Endothelial cell of umbilical vein (primary cell): ENCODE data around the gene NUDT8. TPM values are rescaled to one million over a fixed set of nuclear protein-coding genes. Genes with fewer than 3 reads are reported as not detected.

Experiments
- BruUV-seq: library from RNA; stranded (reverse); fragments of 400-500 nt; replicated peaks from 2 replicates; lab custom pipeline; 2021; lab: Mats Ljungman, UMichigan
- CTCF ChIA-PET: fragments of 300-600, 350-600 bp; sonication (Branson Sonifier 250); formaldehyde crosslinking; loops from one replicate; lab custom pipeline; 2021; ENCODE audit warnings: antibody characterized with exemption, inconsistent platforms; lab: Charles Lee
- POLR2A ChIA-PET: fragments of 300-600, 350-600 bp; sonication (Branson Sonifier 250); formaldehyde crosslinking; loops from one replicate; lab custom pipeline; 2021; ENCODE audit warnings: antibody characterized with exemption, inconsistent platforms; lab: Charles Lee
- DNase-seq: peaks from one replicate; pipeline ENCODE4 v3.0.0-alpha.2; 2011; ENCODE audit warnings: low read depth, low spot score
- FAIRE-seq: peaks from 2 replicates; lab custom pipeline; 2011; peaks lifted over from hg19 to GRCh38; lab: Jason Lieb, UNC
- H2AFZ ChIP-seq: 2 replicates; pipeline ENCODE4 v1.6.0; 2012; ENCODE audit warnings: low read depth, low read length, control low read depth, inconsistent platforms
- H3K27ac ChIP-seq: 2 replicates; pipeline ENCODE4 v1.5.1; 2011; ENCODE audit warnings: low read depth, mild to moderate bottlenecking, control low read depth, low read length, moderate library complexity; ENCODE audit not compliant: insufficient read depth
- H3K27me3 ChIP-seq, 2 experiments: 2 replicates each; pipeline versions ENCODE4 v1.6.0 to v1.6.1; 2011; ENCODE audit warnings: low read length in 2 of 2, mixed read lengths in 1 of 2; ENCODE audit not compliant: control insufficient read depth in 2 of 2, insufficient read depth in 2 of 2
- H3K36me3 ChIP-seq, 2 experiments: 2 replicates in 1 of 2; 3 replicates in 1 of 2; pipeline ENCODE4 v1.5.1; 2011; ENCODE audit warnings: low read length in 2 of 2, mild to moderate bottlenecking in 1 of 2, moderate library complexity in 1 of 2; ENCODE audit not compliant: control insufficient read depth in 2 of 2, insufficient read depth in 2 of 2; ENCODE audit errors: extremely low read depth in 1 of 2
- H3K4me1 ChIP-seq: 3 replicates; pipeline ENCODE4 v1.5.1; 2011; ENCODE audit warnings: mild to moderate bottlenecking, low read length; ENCODE audit not compliant: control insufficient read depth, insufficient read depth; ENCODE audit errors: extremely low read depth
- H3K4me2 ChIP-seq: 2 replicates; pipeline ENCODE4 v1.6.1; 2011; ENCODE audit warnings: low read length, control low read depth, mixed read lengths; ENCODE audit not compliant: insufficient read depth
- H3K4me3 ChIP-seq, 3 experiments: fragments of 200-600 bp in 1 of 3; sonication (generic), shearing (Covaris generic) in 1 of 3; replicated peaks in 1 of 3; 2 replicates each; pipeline ENCODE4 v1.5.1; 2011 to 2016; ENCODE audit warnings: control low read depth in 3 of 3, low read length in 3 of 3, mild to moderate bottlenecking in 2 of 3, inconsistent platforms in 1 of 3, low read depth in 1 of 3, moderate library complexity in 1 of 3; ENCODE audit not compliant: insufficient read depth in 1 of 3
- H3K79me2 ChIP-seq: 2 replicates; pipeline ENCODE4 v1.6.0; 2012; ENCODE audit warnings: low read length, inconsistent platforms; ENCODE audit not compliant: control insufficient read depth, insufficient read depth
- H3K9ac ChIP-seq: replicated peaks from 2 replicates; pipeline ENCODE3; 2011; ENCODE audit warnings: low read length, control low read depth; ENCODE audit not compliant: insufficient read depth; ENCODE audit errors: extremely low read depth
- H3K9me1 ChIP-seq: replicated peaks from 3 replicates; pipeline ENCODE4 v1.6.0; 2011; ENCODE audit warnings: mild to moderate bottlenecking, low read length; ENCODE audit not compliant: control insufficient read depth, insufficient read depth; ENCODE audit errors: extremely low read depth
- H3K9me3 ChIP-seq: replicated peaks from 2 replicates; pipeline ENCODE4 v1.5.1; 2012; ENCODE audit warnings: low read length, inconsistent platforms; ENCODE audit not compliant: control insufficient read depth, insufficient read depth
- H4K20me1 ChIP-seq: replicated peaks from 2 replicates; pipeline ENCODE3; 2011; ENCODE audit warnings: mild to moderate bottlenecking, low read length; ENCODE audit not compliant: control insufficient read depth, insufficient read depth; ENCODE audit errors: extremely low read depth
- EZH2 ChIP-seq: IDR thresholded peaks from 2 replicates; pipeline ENCODE4 v1.6.1; 2012; ENCODE audit warnings: borderline replicate concordance, low read depth, mild to moderate bottlenecking, moderate library complexity, low read length, inconsistent platforms; ENCODE audit not compliant: severe bottlenecking
- FOS ChIP-seq: IDR thresholded peaks from 2 replicates; pipeline ENCODE4 v1.6.1; 2011; ENCODE audit warnings: mild to moderate bottlenecking, low read length, moderate library complexity, borderline replicate concordance; ENCODE audit not compliant: insufficient read depth
- GATA2 ChIP-seq: IDR thresholded peaks from 2 replicates; pipeline ENCODE4 v1.7.0; 2011; ENCODE audit warnings: low read depth, mild to moderate bottlenecking, moderate library complexity, mixed read lengths, low read length; ENCODE audit not compliant: insufficient read length, insufficient read depth
- JUN ChIP-seq: IDR thresholded peaks from 2 replicates; pipeline ENCODE4 v1.6.1; 2011; ENCODE audit warnings: borderline replicate concordance, low read depth; ENCODE audit not compliant: insufficient read length, insufficient read depth
- MYC ChIP-seq: IDR thresholded peaks from one replicate; pipeline ENCODE4 v1.6.1; 2011; ENCODE audit warnings: mild to moderate bottlenecking, low read depth, low read length
- POLR2A ChIP-seq: IDR thresholded peaks from 2 replicates; pipeline ENCODE4 v1.6.1; 2012; ENCODE audit warnings: low read depth, mild to moderate bottlenecking, control low read depth, low read length
- POLR2AphosphoS5 ChIP-seq: IDR thresholded peaks from 2 replicates; pipeline ENCODE4 v1.6.1; 2012; ENCODE audit warnings: low read depth, mild to moderate bottlenecking, control low read depth, low read length, moderate library complexity; ENCODE audit not compliant: insufficient read depth
- dilution Hi-C: fragments of 300-500 bp; cut with MboI; formaldehyde crosslinking; loops from one replicate; pipeline ENCODE4 v1.15.0; 2019; ENCODE audit warnings: low sequenced_read_pairs; ENCODE audit not compliant: extremely low pct_ligation_motif_present
- intact Hi-C: fragments of 100-400 bp; cut with micrococcal nuclease; formaldehyde crosslinking; loops from one replicate; pipeline ENCODE4 v1.10.0; 2022
- polyA plus RNA-seq, 4 experiments: library from polyadenylated mRNA; depleted of rRNA in 3 of 4; stranded (reverse) in 3 of 4; unstranded in 1 of 4; fragments of >200 nt; gene quantifications; 2 replicates each; pipeline versions ENCODE4 v1.2.1 to v1.2.3, GENCODE V29; 2011 to 2012; ENCODE audit warnings: missing spikeins in 1 of 4
- total RNA-seq: library from RNA; stranded (reverse); gene quantifications from 2 replicates; pipeline ENCODE4 v1.2.3, GENCODE V29; 2021
- TF ChIP-seq, protein P1 (sequence below), 2 donors: IDR thresholded peaks; 1 replicate in 1 of 2; 2 replicates in 1 of 2; pipeline ENCODE4 v1.5.1; 2011; ENCODE audit warnings: low read length in 2 of 2, mild to moderate bottlenecking in 2 of 2, moderate library complexity in 2 of 2, control low read depth in 1 of 2, inconsistent platforms in 1 of 2, low read depth in 1 of 2; ENCODE audit not compliant: insufficient read depth in 1 of 2; ENCODE audit errors: extremely low read depth in 1 of 2
- TF ChIP-seq, protein P2 (sequence below): IDR thresholded peaks from 2 replicates; pipeline ENCODE4 v1.6.1; 2011; ENCODE audit not compliant: insufficient read depth, insufficient read length

NUDT8 gene
- total and polyA plus RNA-seq, 2 donors (not counting 3 experiments of a cell fraction or from before 2014, with no cell fraction given), result 14.1 to 20.4 TPM

DNA sequence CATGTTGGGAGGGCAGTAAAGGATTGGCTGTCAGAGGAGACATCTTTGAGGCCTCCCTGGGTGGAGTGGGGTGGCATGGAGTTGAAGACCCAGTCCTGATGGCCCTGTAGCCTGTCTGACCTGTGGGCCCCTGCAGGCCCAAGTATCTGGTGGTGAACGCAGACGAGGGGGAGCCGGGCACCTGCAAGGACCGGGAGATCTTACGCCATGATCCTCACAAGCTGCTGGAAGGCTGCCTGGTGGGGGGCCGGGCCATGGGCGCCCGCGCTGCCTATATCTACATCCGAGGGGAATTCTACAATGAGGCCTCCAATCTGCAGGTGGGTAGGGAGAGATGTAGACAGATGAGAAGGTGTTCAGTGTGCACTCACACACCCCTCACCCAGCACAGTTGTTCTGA, 20.4 kb downstream of the NUDT8 start:
- Histone ChIP-seq H3K4me2 (no peak overlapping the region), H2AFZ (no peak overlapping the region), H3K4me3 (no peak overlapping the region), H3K27ac (no peak overlapping the region), H3K9me3 (no peaks in the 10 kb centered on the region), H3K36me3 (peaks cover 3 to 22% of the 10 kb centered on the region in 2 experiments), H3K9ac (no peak overlapping the region), H3K79me2 (peaks cover 11% of the 10 kb centered on the region), H3K9me1 (no peaks in the 10 kb centered on the region), H3K27me3 (no peaks in the 10 kb centered on the region), H4K20me1 (no peaks in the 10 kb centered on the region), H3K4me1 (peaks cover 6% of the 10 kb centered on the region)
- TF ChIP-seq, protein P1, sequence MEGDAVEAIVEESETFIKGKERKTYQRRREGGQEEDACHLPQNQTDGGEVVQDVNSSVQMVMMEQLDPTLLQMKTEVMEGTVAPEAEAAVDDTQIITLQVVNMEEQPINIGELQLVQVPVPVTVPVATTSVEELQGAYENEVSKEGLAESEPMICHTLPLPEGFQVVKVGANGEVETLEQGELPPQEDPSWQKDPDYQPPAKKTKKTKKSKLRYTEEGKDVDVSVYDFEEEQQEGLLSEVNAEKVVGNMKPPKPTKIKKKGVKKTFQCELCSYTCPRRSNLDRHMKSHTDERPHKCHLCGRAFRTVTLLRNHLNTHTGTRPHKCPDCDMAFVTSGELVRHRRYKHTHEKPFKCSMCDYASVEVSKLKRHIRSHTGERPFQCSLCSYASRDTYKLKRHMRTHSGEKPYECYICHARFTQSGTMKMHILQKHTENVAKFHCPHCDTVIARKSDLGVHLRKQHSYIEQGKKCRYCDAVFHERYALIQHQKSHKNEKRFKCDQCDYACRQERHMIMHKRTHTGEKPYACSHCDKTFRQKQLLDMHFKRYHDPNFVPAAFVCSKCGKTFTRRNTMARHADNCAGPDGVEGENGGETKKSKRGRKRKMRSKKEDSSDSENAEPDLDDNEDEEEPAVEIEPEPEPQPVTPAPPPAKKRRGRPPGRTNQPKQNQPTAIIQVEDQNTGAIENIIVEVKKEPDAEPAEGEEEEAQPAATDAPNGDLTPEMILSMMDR (IDR thresholded peaks at IDR 0.05; ENCODE audit: extremely low read depth in 1 of 2, insufficient read depth in 1 of 2, low read depth in 1 of 2, low read length in 2 of 2), result no peak
- no peak for TF ChIP-seq GATA2
- no peak for TF ChIP-seq FOS
- TF ChIP-seq JUN, result no peak
- no peak for TF ChIP-seq MYC
- TF ChIP-seq POLR2AphosphoS5, result no peak
- TF ChIP-seq, protein P2, sequence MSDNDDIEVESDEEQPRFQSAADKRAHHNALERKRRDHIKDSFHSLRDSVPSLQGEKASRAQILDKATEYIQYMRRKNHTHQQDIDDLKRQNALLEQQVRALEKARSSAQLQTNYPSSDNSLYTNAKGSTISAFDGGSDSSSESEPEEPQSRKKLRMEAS, result no peak
- TF ChIP-seq POLR2A, result no peak
- no peak for TF ChIP-seq EZH2
- intact Hi-C loops, result no loop called here
- no peak for DNase-seq
- dilution Hi-C loops, result no loop called here
- POLR2A ChIA-PET, result no interaction called here
- BruUV-seq, result no TSS peak
- CTCF ChIA-PET, result interaction anchor here (1.4 kb wide), 1 partner anchor 20 kb away, joined by 5 read pairs; the partner anchor contains the start of gene NUDT8
- no peak for FAIRE-seq
